HG02610 (cell line): Measurements from ENCODE around the gene PABPN1L.

Experiments used
- ATAC-seq: cut with Tn5 transposase; IDR thresholded peaks from one replicate; pipeline ENCODE4 v1.9.1; 2021; ENCODE audit warnings: mild to moderate bottlenecking, moderate library complexity; ENCODE audit not compliant: unreplicated experiment

Gene PABPN1L

DNA sequence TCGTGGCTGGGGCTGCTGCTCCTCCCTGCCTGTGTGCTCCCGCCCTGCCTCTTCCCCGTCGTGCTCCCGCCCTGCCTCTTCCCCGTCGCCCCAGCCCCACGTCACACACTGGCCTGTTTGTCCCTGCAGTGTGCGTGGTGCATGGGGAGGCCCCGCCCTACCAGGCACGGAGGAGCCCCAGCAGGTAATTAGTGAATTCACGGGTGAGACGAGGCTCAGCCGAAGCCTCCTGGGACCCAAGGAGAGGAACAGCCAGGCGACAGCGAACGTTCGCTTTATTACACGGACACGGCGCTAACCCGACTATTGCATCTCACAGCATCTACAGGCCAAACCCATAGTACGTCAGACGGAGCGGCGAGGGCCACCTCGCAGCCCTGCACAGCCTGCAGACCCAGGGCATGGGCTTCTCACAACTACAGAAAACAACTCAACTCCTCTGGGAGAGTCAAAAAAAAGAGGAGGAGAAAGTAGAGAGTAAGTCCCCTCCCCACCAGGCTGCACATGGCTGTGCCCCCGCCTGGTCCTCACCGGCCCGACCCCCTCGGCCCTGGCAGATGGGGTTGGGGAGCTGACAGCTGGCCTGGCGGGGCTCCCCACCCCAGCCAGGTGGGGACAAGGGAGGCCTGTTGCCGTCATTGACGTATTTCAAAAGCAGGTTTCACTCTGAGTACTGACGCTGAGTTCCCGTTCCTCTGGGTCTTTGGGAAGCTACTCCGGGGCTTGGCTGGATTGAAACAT is 4.3 kb upstream of the PABPN1L start:
- ATAC-seq: no peak

GRCh38 chr16:88869673-88869980 is 3.2 kb upstream of the PABPN1L start:
- ATAC-seq: no peak

DNA sequence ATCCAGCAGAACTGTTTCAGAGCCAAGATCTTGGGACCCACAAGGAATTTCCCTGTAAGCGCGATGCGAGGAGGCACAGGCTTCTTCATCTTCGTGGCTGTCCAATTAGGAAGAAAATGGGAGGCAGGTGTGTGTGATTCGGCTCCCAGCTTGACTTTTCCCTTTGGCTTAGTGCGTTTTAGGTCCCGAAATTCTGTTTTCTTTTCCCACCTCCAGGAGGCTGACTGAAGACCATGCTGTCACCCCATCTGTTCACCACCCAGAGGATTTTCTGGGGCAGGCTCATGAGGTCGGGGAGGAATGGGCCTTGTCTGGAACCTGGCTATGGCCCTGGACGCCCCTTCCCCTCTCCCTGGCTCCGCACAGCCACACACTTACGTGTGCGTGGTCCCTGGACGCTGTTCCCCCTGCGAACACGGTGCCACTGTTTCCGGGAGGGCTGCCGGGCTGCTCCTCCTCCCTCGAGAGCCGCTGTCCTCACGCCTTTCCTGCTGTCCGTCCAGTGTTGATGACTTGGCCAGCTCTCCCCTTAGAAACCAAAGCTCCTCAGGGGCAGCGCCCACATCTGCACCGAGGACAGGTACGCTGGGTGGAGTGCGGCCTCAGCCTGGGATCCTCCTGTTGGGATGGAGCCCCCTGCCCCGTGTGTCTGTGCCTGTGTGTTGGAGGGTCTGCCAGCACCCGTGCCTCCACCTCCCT is 2.7 kb upstream of the PABPN1L start:
- ATAC-seq: no peak

DNA sequence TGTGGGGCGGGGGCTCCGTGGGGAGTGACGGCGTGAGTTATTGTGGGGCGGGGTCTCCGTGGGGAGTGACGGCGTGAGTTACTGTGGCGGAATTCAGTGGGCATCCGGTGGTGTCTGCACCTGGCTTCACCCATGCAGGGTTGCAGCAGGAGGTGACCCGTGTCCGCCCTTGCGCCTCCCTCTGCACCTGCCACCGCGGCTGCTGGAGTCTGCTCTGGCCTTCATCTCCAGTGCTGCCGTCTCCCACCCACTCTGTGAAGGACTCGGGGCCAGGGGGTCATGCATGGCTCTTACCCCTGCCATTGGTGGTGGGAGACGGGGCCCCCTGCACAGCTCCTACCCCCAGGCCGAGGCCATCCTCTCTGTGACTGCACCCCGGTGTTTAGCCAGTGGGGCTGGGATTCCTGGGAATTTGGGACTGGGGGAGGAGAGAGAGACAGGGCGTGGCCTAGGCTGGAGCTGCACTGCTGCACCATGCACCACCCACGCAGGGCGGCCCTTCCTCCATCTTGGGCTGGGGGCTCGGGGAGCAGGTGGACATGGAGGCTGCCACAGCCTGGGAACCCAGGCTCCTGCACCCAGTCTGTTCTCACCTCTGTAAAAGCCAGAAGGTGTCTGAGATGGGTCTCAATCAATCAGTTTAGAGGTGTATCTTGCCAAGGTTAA is 1.3 kb upstream of the PABPN1L start:
- no peak for ATAC-seq

DNA sequence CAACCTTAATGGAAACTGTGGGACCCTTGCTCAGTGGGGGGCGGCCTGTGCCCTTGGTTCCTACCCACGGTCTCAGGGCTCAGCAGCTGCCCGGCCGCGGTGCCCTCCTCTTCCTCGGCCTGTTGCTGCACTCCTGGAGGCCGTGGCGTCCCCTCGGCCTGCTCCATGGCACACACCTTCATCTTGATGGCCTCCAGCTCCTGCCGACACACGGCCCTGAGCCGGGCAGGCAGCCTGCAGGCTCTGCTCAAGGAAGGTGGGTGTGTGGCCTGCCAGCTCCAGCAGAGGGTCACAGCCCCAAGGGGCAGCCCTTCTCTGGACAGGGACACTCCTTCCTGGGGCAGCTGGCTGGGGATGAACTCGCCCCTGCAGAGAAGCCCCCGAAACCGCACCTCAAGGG is 718 bp downstream of the PABPN1L start:
- ATAC-seq: no peak

- no peak for ATAC-seq
Observed at GRCh38 chr16:88865310-88865709, 1.1 kb downstream of the PABPN1L start.

GRCh38 chr16:88864521-88864920 is 1.9 kb downstream of the PABPN1L start:
- ATAC-seq: no peak

DNA sequence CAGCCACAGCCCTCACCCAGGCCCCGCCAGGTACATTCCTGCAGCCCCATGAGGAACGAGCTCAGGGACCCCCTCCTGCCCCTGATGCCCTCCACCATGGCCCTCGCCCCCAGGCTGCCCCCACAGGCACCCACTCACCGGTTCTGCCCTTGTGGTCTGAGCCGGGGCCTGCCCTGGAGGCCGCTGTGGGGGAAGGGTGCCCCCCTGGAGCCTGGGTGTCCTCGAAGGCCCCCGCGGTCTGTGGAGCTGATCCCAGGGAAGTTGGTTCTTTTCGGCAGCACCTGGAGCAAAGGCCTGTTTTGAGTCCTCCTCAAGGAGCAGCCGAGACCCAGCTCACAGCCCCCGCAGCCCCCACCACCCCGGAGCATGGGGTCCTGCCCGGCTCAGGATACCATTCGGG is 2.4 kb downstream of the PABPN1L start:
- no peak for ATAC-seq

DNA sequence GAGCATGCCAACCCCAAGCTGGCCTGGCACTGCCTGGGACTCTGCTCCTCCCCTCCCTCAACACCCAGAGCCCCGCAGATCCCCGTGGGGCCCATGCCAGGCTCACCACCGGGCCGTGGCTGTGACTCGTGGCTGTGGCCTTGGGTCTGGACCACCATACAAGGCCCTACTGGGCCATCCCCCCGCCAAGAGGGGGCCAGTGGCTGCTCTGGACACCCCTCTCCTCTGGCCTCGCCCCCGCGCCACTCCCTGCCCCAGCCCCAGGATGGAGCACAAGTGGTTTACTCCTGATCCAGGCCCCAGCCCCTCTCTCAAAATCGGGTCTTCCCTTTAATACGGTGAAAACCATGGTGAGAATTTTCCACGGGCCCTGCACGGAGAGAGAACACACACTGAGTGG is 3.0 kb downstream of the PABPN1L start:
- ATAC-seq: no peak

- no peak for ATAC-seq
Observed at GRCh38 chr16:88862968-88863367, 3.5 kb downstream of the PABPN1L start.

DNA sequence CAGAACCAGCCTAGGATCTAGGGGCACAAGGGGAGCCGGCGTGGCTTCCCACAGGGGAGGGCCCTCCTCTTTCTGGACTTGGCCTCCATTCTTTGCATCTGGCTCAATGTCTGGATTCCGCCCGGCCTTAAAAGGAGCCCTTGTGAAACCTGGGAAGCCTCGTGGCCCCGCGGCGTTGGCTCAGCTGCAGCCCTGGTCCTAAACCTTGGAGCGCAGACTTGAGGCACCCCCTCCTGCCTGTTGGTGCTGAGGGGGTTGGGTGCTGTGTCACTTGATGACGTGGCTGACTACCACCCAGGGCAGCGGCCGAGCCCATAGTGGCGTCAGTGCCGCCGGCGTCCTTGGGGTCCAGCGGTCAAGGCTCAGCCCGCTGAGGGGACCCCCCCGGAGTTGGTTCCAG is 5.1 kb downstream of the PABPN1L start:
- ATAC-seq: no peak

- ATAC-seq: no peak
Observed at GRCh38 chr16:88859381-88860091, 6.9 kb downstream of the PABPN1L start.

DNA sequence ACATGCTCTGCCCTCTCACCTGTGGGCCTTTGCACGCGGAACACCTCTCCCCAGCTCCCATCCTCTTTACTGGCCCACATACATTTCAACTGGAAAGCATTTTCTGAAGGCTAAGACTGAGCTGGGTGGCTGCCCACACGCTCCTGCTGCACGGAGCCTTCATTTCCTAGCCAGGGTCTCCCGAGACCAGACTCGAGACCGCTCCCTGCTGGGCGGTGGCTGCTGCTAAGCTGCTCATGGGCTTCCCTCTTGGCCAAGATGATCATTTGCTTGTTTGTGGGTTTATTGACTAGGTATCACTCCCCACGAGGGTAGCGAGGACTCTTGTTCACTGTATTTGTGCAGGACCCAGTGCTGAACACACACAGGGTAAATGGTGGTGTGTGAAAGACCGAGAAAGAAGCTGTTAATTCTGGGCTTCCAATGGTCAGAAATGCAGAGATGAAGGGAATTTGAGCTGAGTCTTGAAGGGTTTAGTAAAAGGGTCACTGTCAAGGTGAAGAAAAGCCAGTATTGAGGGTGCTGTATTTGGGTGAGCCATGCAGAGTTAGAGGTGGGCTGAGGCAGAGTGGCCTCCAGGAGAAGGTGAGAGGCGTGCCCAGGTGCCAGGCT is 8.6 kb downstream of the PABPN1L start:
- ATAC-seq: peak; percentile 35

DNA sequence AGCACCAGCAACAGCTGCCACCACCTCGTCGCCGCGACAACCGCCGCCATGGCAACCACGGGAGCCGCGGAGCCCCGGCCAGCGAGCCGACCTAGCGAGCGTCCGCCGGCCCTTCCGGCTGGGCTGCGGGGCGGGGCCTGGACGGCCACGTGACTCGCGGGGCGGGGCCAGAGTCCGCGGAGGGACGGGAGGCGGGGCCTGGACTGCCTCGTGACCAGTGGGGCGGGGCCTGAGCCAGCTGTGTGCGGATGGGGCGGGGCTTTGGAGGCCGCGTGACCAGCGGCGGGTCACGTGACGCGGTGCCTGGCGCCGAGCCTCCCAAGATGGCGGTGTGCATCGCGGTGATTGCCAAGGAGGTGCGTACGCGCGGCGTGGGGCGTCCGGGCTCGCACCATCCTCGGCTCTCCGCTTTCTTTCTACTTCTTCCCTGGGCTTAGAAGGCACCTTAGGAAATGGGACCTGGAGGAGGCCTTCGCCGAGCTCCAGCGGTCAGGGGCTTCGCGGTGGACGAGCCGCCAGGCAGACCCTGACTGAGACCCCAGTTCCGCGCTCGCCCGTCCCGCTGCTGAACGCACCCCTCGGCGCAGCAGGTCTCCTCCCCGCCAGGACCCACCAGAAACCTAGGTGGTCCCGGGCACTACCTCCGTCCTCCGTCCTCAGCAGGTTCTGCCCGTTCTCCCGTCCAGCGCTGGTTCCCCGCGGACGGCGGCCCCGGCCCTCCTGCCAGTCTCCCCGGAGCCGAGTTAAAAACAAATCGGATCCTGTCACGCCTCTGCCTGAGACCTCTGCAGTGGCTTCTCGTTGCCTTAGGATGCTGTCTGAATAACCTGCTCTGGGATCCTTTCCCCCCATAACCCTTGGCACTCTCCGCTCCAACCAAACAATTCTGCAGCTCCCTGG is 9.4 kb downstream of the PABPN1L start, which contains the start of the genes GALNS and TRAPPC2L:
TSS of gene GALNS (minus strand) at position 120 of the 900 bp plus-strand sequence. CDS start at position 50, 70 bp downstream.
TSS of gene TRAPPC2L (plus strand) at position 300 of the 900 bp plus-strand sequence. CDS start at position 324, 24 bp downstream.
- peak; percentile 67 for ATAC-seq

DNA sequence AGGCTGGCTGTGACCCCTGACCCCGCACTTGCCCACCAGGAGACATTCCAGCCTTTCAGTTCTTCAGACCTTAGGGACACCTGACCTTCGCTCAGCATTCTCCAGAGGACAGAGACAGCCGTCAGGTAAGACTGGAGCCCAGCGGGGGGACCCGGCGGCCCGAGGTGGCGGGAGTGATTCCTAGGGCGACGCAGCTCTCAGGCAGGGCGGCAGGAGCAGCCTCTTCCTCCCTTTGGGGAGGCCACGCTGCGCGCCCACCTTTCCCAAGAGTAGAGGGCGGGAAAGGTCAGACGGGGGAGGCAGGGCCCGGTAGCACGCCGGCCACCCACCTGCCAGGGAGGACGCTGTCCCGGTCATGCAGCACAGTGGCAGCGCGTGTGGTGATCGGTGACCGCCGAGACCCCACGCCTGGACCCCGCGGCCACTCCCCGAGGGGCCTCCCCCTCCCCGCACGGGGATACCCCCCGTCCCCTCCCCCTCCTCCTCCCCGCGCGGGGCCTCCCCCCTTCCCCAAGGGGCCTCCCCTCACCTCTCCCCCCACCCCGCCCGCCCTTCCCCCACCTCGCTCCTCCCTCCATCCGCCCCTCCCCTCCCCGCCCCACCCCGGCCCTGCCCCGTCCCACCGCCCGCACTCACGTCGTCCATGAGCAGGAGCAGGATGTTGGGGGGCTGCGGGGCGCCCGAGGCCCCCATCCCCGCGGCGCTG is 10.2 kb downstream of the PABPN1L start:
- ATAC-seq: no peak

DNA sequence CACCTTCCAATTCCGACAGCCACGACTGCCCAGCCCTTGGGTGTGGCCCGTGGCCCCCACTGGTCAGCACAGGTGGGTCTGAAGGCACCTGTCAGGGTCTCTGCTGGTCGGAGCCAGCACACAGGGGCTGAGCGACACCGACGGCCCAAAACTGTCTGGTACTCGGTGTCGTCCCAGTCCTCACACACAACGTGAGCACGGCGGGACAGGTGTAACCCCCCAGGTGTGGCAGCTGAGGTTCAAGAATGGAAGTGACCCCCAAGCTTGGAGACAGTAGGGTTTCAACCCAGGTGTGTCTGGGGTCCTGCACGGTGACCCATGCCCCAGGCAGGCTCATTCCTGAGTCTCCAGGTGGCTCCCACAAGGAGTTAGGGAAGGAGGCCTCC is 10.7 kb downstream of the PABPN1L start:
- no peak for ATAC-seq

DNA sequence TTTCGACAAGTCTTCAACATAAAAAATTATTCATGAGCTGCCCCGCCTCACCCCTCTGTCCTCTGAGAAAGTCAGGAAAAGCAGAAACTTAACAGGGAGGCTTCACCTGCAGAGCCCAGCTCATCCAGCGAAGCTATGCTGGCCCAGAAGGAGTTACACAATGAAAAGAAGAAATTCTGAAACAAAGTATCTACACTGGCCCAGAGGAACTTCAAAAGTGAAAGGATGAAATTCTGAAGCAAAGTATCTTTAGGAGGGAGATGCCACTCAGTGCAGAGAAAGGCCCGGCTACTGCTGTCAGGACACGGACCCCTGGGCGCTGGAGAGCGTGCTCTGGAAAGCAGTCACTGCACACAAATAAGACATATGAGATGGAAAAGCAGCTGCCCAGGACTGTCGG is 11.3 kb downstream of the PABPN1L start:
- no peak for ATAC-seq

GRCh38 chr16:88854306-88855111 is 12.0 kb downstream of the PABPN1L start:
- ATAC-seq: peak; percentile 33
